HG03025 (cell line): Measurements from ENCODE around the gene THRAP3.
"Not testable (repeated sequence)": the region's sequence is repeated elsewhere in the genome, so short reads cannot be mapped to it uniquely, and the experiment has no call there.

Experiments used
- ATAC-seq: cut with Tn5 transposase; IDR thresholded peaks from one replicate; pipeline ENCODE4 v1.9.1; 2021; ENCODE audit warnings: mild to moderate bottlenecking, moderate library complexity; ENCODE audit not compliant: unreplicated experiment, low FRiP score

The THRAP3 gene

GRCh38 chr1:36239941-36240637 is 15.8 kb downstream of the THRAP3 start:
- ATAC-seq, result no peak

- ATAC-seq, result no peak
These were observed 23.3 kb downstream of the THRAP3 start for GRCh38 chr1:36247538-36247937.

GRCh38 chr1:36248250-36248894 is 24.1 kb downstream of the THRAP3 start:
- no peak for ATAC-seq

- ATAC-seq, result no peak
These were observed 27.7 kb downstream of the THRAP3 start for GRCh38 chr1:36251794-36252481.

- ATAC-seq, result not testable (repeated sequence)
These were observed 28.2 kb downstream of the THRAP3 start for GRCh38 chr1:36252482-36252824.

GRCh38 chr1:36253161-36253862 is 29.1 kb downstream of the THRAP3 start:
- ATAC-seq, result no peak

GRCh38 chr1:36256558-36257374 is 32.5 kb downstream of the THRAP3 start:
- ATAC-seq, result no peak

GRCh38 chr1:36257375-36257767 is 33.1 kb downstream of the THRAP3 start:
- ATAC-seq, result no peak

GRCh38 chr1:36258960-36259344 is 34.7 kb downstream of the THRAP3 start:
- ATAC-seq, result no peak

GRCh38 chr1:36268981-36269380 is 44.7 kb downstream of the THRAP3 start:
- ATAC-seq, result no peak

- no peak for ATAC-seq
These were observed 45.2 kb downstream of the THRAP3 start for GRCh38 chr1:36269408-36269838.

- ATAC-seq, result no peak
These were observed 48.8 kb downstream of the THRAP3 start for GRCh38 chr1:36273024-36273423.

GRCh38 chr1:36274201-36274600 is 50.0 kb downstream of the THRAP3 start:
- ATAC-seq, result no peak

- ATAC-seq, result no peak
These were observed 52.4 kb downstream of the THRAP3 start for GRCh38 chr1:36276688-36277087.

- ATAC-seq, result no peak
These were observed 55.0 kb downstream of the THRAP3 start for GRCh38 chr1:36279110-36279788.

- no peak for ATAC-seq
These were observed 55.6 kb downstream of the THRAP3 start for GRCh38 chr1:36279789-36280296.

GRCh38 chr1:36284061-36284460 is 59.8 kb downstream of the THRAP3 start:
- ATAC-seq, result no peak

GRCh38 chr1:36284517-36284916 is 60.3 kb downstream of the THRAP3 start:
- ATAC-seq, result no peak

GRCh38 chr1:36285443-36286101 is 61.3 kb downstream of the THRAP3 start:
- no peak for ATAC-seq
